ENCODE measurements around the gene GADL1. TPM values are rescaled to one million over a fixed set of nuclear protein-coding genes. Genes with fewer than 3 reads are reported as not detected.

The GADL1 gene
- total and polyA plus RNA-seq, 7 experiments from 2014 or later = not detected

GRCh38 chr3:30730967-30731366 lies 163.5 kb downstream of the GADL1 start:
- peak overlapping the region in 6 of 9 donors; percentile 22 to 65 (median 48) for H3K27ac Mint-ChIP-seq
- peaks cover 0 to 2% (median 0%) of the 10 kb centered on the region in 5 donors for H3K36me3 Mint-ChIP-seq
- peaks cover 3 to 15% of the 10 kb centered on the region in 2 donors for H3K4me1 ChIP-seq (ENCODE audit: control insufficient read depth in 2 of 2, insufficient read depth in 2 of 2, low read length in 2 of 2)
- H3K27ac ChIP-seq (ENCODE audit: low read depth, low read length) = no peak overlapping the region
- intact Hi-C loops (cut with micrococcal nuclease) = no loop called here
- peaks cover 0 to 11% (median 0%) of the 10 kb centered on the region in 11 donors for H3K9me3 Mint-ChIP-seq
- peaks cover 14 to 61% (median 59%) of the 10 kb centered on the region in 7 donors for H3K4me1 Mint-ChIP-seq
- DNase-seq (peak in 3 of 9 donors; percentile 16 to 32 (median 19)), ATAC-seq (no peak)
- CTCF ChIA-PET = interaction anchor here (0.5 to 0.8 kb wide), 2 partner anchors 25 to 310 kb away, joined by 3 to 4 read pairs; no protein-coding TSS in a partner anchor
- H3K4me3 ChIP-seq (ENCODE audit: low read length) = no peak overlapping the region
- H3K4me3 Mint-ChIP-seq = peak overlapping the region in 8 of 10 donors; percentile 29 to 69 (median 42)
- H3K36me3 ChIP-seq (ENCODE audit: control insufficient read depth in 2 of 3, insufficient read depth in 3 of 3, low read length in 3 of 3) = no peaks in the 10 kb centered on the region
- peaks cover 0 to 2% (median 0%) of the 10 kb centered on the region in 5 donors for H3K27me3 Mint-ChIP-seq
- no peaks in the 10 kb centered on the region for H3K27me3 ChIP-seq (ENCODE audit: control insufficient read depth in 2 of 2, insufficient read depth in 2 of 2, low read length in 2 of 2)
- POLR2A ChIA-PET = interaction anchor here (1.1 kb wide), 1 partner anchor 17 kb away, joined by 3 read pairs; no protein-coding TSS in a partner anchor
- H3K9me3 ChIP-seq (ENCODE audit: control insufficient read depth in 2 of 3, low read length in 3 of 3) = no peaks in the 10 kb centered on the region

GRCh38 chr3:30729936-30730335 lies 164.5 kb downstream of the GADL1 start:
- Histone ChIP-seq H3K27ac (ENCODE audit: low read depth, low read length) (no peak overlapping the region), H3K9me3 (ENCODE audit: control insufficient read depth in 2 of 3, low read length in 3 of 3) (no peaks in the 10 kb centered on the region), H3K4me3 (ENCODE audit: low read length) (no peak overlapping the region), H3K4me1 (ENCODE audit: control insufficient read depth in 2 of 2, insufficient read depth in 2 of 2, low read length in 2 of 2) (peaks cover 3 to 15% of the 10 kb centered on the region in 2 donors), H3K36me3 (ENCODE audit: control insufficient read depth in 2 of 3, insufficient read depth in 3 of 3, low read length in 3 of 3) (no peaks in the 10 kb centered on the region), H3K27me3 (ENCODE audit: control insufficient read depth in 2 of 2, insufficient read depth in 2 of 2, low read length in 2 of 2) (no peaks in the 10 kb centered on the region)
- CTCF ChIA-PET = no interaction called here
- DNase-seq (no peak), ATAC-seq (no peak)
- H3K36me3 Mint-ChIP-seq = peaks cover 0 to 7% (median 5%) of the 10 kb centered on the region in 5 donors
- peaks cover 0 to 8% (median 3%) of the 10 kb centered on the region in 11 donors for H3K9me3 Mint-ChIP-seq
- POLR2A ChIA-PET = no interaction called here
- H3K27ac Mint-ChIP-seq = peak overlapping the region in 5 of 9 donors; percentile 23 to 71 (median 35)
- peaks cover 0 to 2% (median 0%) of the 10 kb centered on the region in 5 donors for H3K27me3 Mint-ChIP-seq
- intact Hi-C loops (cut with micrococcal nuclease) = no loop called here
- H3K4me1 Mint-ChIP-seq = peaks cover 14 to 57% (median 55%) of the 10 kb centered on the region in 7 donors
- H3K4me3 Mint-ChIP-seq = peak overlapping the region in 7 of 10 donors; percentile 30 to 75 (median 54)

DNA sequence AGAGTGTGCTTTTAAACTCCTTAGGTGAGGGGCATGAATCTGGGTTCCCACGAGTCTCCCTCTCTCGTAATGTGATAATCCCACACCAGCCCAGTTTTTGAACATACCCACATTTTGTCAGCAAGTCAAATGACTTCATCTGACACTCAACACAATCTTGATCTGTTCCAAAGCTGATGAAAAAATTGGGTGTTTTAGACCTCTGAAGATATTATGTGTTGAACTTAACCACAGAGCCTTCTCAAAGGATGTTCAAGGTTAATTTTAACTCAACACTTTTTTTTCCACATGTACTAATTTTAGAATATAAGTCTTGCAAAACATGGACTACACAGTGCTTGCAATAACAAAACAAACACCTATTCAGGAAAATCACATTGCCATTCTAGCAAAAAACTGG lies 164.9 kb downstream of the GADL1 start:
- peak in 6 of 9 donors; percentile 4 to 57 (median 37) for DNase-seq
- Mint-ChIP-seq H3K36me3 (peaks cover 0 to 9% (median 5%) of the 10 kb centered on the region in 5 donors), H3K27me3 (peaks cover 0 to 2% (median 0%) of the 10 kb centered on the region in 5 donors), H3K4me1 (peaks cover 14 to 54% (median 51%) of the 10 kb centered on the region in 7 donors), H3K9me3 (peaks cover 0 to 12% (median 3%) of the 10 kb centered on the region in 11 donors), H3K27ac (peak overlapping the region in 6 of 9 donors; percentile 0 to 76 (median 35)), H3K4me3 (peak overlapping the region in 8 of 10 donors; percentile 18 to 75 (median 48))
- Histone ChIP-seq H3K4me1 (ENCODE audit: control insufficient read depth in 2 of 2, insufficient read depth in 2 of 2, low read length in 2 of 2) (peaks cover 3 to 15% of the 10 kb centered on the region in 2 donors), H3K9me3 (ENCODE audit: control insufficient read depth in 2 of 3, low read length in 3 of 3) (no peaks in the 10 kb centered on the region), H3K4me3 (ENCODE audit: low read length) (no peak overlapping the region), H3K36me3 (ENCODE audit: control insufficient read depth in 2 of 3, insufficient read depth in 3 of 3, low read length in 3 of 3) (no peaks in the 10 kb centered on the region), H3K27me3 (ENCODE audit: control insufficient read depth in 2 of 2, insufficient read depth in 2 of 2, low read length in 2 of 2) (no peaks in the 10 kb centered on the region), H3K27ac (ENCODE audit: low read depth, low read length) (no peak overlapping the region)
- ATAC-seq = peak; percentile 60
- ChIA-PET POLR2A (interaction anchor here (0.6 kb wide), 1 partner anchor 32 kb away, joined by 4 read pairs; no protein-coding TSS in a partner anchor), CTCF (no interaction called here)
- intact Hi-C loops (cut with micrococcal nuclease) = no loop called here

GRCh38 chr3:30728143-30728542 lies 166.3 kb downstream of the GADL1 start:
- peaks cover 0 to 15% of the 10 kb centered on the region in 2 donors for H3K4me1 ChIP-seq (ENCODE audit: control insufficient read depth in 2 of 2, insufficient read depth in 2 of 2, low read length in 2 of 2)
- H3K27ac ChIP-seq (ENCODE audit: low read depth, low read length) = no peak overlapping the region
- H3K4me3 ChIP-seq (ENCODE audit: low read length) = no peak overlapping the region
- Mint-ChIP-seq H3K4me3 (no peak overlapping the region), H3K27ac (no peak overlapping the region), H3K27me3 (no peaks in the 10 kb centered on the region), H3K4me1 (peaks cover 6 to 42% (median 38%) of the 10 kb centered on the region in 7 donors), H3K9me3 (peaks cover 0 to 12% (median 3%) of the 10 kb centered on the region in 11 donors), H3K36me3 (peaks cover 0 to 9% (median 5%) of the 10 kb centered on the region in 5 donors)
- DNase-seq (no peak), ATAC-seq (no peak)
- ChIA-PET CTCF (no interaction called here), POLR2A (interaction anchor here (0.5 to 1.0 kb wide), 2 partner anchors 9 to 1507 kb away, joined by 3 to 4 read pairs; no protein-coding TSS in a partner anchor)
- no peaks in the 10 kb centered on the region for H3K9me3 ChIP-seq (ENCODE audit: control insufficient read depth in 2 of 3, low read length in 3 of 3)
- intact Hi-C loops (cut with micrococcal nuclease) = no loop called here
- H3K27me3 ChIP-seq (ENCODE audit: control insufficient read depth in 2 of 2, insufficient read depth in 2 of 2, low read length in 2 of 2) = no peaks in the 10 kb centered on the region
- no peaks in the 10 kb centered on the region for H3K36me3 ChIP-seq (ENCODE audit: control insufficient read depth in 2 of 3, insufficient read depth in 3 of 3, low read length in 3 of 3)

GRCh38 chr3:30724863-30725262 lies 169.6 kb downstream of the GADL1 start:
- CTCF ChIA-PET = interaction anchor here (1.2 kb wide), 1 partner anchor 682 kb away, joined by 3 read pairs; no protein-coding TSS in a partner anchor
- peaks cover 0 to 12% (median 5%) of the 10 kb centered on the region in 11 donors for H3K9me3 Mint-ChIP-seq
- H3K4me3 Mint-ChIP-seq = no peak overlapping the region
- intact Hi-C loops (cut with micrococcal nuclease) = no loop called here
- no peaks in the 10 kb centered on the region for H3K9me3 ChIP-seq (ENCODE audit: control insufficient read depth in 2 of 3, low read length in 3 of 3)
- H3K4me3 ChIP-seq (ENCODE audit: low read length) = no peak overlapping the region
- H3K27me3 Mint-ChIP-seq = no peaks in the 10 kb centered on the region
- no peak overlapping the region for H3K27ac Mint-ChIP-seq
- DNase-seq (no peak), ATAC-seq (no peak)
- peaks cover 0 to 9% (median 5%) of the 10 kb centered on the region in 5 donors for H3K36me3 Mint-ChIP-seq
- POLR2A ChIA-PET = interaction anchor here (0.5 kb wide), 1 partner anchor 214 kb away, joined by 3 read pairs; no protein-coding TSS in a partner anchor
- H3K4me1 ChIP-seq (ENCODE audit: control insufficient read depth in 2 of 2, insufficient read depth in 2 of 2, low read length in 2 of 2) = peaks cover 0 to 6% of the 10 kb centered on the region in 2 donors
- no peak overlapping the region for H3K27ac ChIP-seq (ENCODE audit: low read depth, low read length)
- peaks cover 2 to 19% (median 14%) of the 10 kb centered on the region in 7 donors for H3K4me1 Mint-ChIP-seq
- H3K27me3 ChIP-seq (ENCODE audit: control insufficient read depth in 2 of 2, insufficient read depth in 2 of 2, low read length in 2 of 2) = no peaks in the 10 kb centered on the region
- no peaks in the 10 kb centered on the region for H3K36me3 ChIP-seq (ENCODE audit: control insufficient read depth in 2 of 3, insufficient read depth in 3 of 3, low read length in 3 of 3)

- Mint-ChIP-seq H3K27ac (no peak overlapping the region), H3K36me3 (peaks cover 0 to 9% (median 5%) of the 10 kb centered on the region in 5 donors), H3K4me1 (peaks cover 0 to 6% (median 0%) of the 10 kb centered on the region in 7 donors), H3K4me3 (no peak overlapping the region), H3K27me3 (no peaks in the 10 kb centered on the region), H3K9me3 (peaks cover 0 to 12% (median 5%) of the 10 kb centered on the region in 11 donors)
- Histone ChIP-seq H3K27me3 (ENCODE audit: control insufficient read depth in 2 of 2, insufficient read depth in 2 of 2, low read length in 2 of 2) (no peaks in the 10 kb centered on the region), H3K27ac (ENCODE audit: low read depth, low read length) (no peak overlapping the region), H3K4me1 (ENCODE audit: control insufficient read depth in 2 of 2, insufficient read depth in 2 of 2, low read length in 2 of 2) (no peaks in the 10 kb centered on the region), H3K4me3 (ENCODE audit: low read length) (no peak overlapping the region), H3K36me3 (ENCODE audit: control insufficient read depth in 2 of 3, insufficient read depth in 3 of 3, low read length in 3 of 3) (no peaks in the 10 kb centered on the region), H3K9me3 (ENCODE audit: control insufficient read depth in 2 of 3, low read length in 3 of 3) (no peaks in the 10 kb centered on the region)
- CTCF ChIA-PET = no interaction called here
- DNase-seq (no peak), ATAC-seq (no peak)
- intact Hi-C loops (cut with micrococcal nuclease) = no loop called here
- POLR2A ChIA-PET = interaction anchor here (1.3 kb wide), 1 partner anchor 25 kb away, joined by 3 read pairs; no protein-coding TSS in a partner anchor
These were observed 171.2 kb downstream of the GADL1 start for GRCh38 chr3:30723211-30723610.

All from naive thymus-derived CD4-positive, alpha-beta T cell (primary cell).